ENCODE measurements around the gene ZSCAN12. TPM values are rescaled to one million over a fixed set of nuclear protein-coding genes. Genes with fewer than 3 reads are reported as not detected.
"Not testable (repeated sequence)": the region's sequence is repeated elsewhere in the genome, so short reads cannot be mapped to it uniquely, and the experiment has no call there.

ZSCAN12 gene
- total and polyA plus RNA-seq, 2 experiments from 2014 or later, result 2.0 to 7.3 TPM

DNA sequence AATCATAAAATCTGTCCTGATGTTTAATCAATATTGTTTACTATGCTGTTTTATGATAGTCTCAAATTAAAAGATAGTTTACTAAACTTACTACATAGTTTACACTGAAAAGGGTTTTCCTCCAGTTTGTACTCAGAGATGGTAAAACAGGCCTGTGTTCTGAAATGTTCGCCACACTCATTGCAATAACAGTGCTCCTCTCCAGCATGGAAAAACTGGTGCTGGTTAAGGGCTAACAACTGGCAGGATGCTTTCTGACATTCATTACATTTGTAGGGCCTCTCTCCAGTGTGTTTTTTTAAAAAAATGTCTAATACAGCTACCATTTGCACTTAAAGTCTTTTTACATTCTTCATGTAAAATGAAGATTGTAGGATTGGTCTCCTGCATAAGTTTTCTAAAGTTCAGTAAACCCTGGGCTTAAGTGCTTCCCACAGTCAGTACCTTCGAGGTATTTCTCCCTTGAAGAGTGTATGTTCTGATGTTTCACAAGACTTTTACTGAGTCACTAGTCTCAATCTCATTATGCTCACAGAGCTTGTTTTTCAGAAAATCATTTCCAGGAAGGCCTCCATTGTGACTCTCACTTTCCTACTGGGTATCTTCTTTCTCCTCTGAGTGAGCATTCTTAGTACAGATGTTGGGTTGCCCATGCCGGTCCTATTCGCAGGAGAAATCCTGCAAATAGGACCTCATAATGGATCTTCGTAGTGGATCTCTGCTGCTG, 8.7 kb upstream of the ZSCAN12 start (continued):
- TF ChIP-seq, protein P1, sequence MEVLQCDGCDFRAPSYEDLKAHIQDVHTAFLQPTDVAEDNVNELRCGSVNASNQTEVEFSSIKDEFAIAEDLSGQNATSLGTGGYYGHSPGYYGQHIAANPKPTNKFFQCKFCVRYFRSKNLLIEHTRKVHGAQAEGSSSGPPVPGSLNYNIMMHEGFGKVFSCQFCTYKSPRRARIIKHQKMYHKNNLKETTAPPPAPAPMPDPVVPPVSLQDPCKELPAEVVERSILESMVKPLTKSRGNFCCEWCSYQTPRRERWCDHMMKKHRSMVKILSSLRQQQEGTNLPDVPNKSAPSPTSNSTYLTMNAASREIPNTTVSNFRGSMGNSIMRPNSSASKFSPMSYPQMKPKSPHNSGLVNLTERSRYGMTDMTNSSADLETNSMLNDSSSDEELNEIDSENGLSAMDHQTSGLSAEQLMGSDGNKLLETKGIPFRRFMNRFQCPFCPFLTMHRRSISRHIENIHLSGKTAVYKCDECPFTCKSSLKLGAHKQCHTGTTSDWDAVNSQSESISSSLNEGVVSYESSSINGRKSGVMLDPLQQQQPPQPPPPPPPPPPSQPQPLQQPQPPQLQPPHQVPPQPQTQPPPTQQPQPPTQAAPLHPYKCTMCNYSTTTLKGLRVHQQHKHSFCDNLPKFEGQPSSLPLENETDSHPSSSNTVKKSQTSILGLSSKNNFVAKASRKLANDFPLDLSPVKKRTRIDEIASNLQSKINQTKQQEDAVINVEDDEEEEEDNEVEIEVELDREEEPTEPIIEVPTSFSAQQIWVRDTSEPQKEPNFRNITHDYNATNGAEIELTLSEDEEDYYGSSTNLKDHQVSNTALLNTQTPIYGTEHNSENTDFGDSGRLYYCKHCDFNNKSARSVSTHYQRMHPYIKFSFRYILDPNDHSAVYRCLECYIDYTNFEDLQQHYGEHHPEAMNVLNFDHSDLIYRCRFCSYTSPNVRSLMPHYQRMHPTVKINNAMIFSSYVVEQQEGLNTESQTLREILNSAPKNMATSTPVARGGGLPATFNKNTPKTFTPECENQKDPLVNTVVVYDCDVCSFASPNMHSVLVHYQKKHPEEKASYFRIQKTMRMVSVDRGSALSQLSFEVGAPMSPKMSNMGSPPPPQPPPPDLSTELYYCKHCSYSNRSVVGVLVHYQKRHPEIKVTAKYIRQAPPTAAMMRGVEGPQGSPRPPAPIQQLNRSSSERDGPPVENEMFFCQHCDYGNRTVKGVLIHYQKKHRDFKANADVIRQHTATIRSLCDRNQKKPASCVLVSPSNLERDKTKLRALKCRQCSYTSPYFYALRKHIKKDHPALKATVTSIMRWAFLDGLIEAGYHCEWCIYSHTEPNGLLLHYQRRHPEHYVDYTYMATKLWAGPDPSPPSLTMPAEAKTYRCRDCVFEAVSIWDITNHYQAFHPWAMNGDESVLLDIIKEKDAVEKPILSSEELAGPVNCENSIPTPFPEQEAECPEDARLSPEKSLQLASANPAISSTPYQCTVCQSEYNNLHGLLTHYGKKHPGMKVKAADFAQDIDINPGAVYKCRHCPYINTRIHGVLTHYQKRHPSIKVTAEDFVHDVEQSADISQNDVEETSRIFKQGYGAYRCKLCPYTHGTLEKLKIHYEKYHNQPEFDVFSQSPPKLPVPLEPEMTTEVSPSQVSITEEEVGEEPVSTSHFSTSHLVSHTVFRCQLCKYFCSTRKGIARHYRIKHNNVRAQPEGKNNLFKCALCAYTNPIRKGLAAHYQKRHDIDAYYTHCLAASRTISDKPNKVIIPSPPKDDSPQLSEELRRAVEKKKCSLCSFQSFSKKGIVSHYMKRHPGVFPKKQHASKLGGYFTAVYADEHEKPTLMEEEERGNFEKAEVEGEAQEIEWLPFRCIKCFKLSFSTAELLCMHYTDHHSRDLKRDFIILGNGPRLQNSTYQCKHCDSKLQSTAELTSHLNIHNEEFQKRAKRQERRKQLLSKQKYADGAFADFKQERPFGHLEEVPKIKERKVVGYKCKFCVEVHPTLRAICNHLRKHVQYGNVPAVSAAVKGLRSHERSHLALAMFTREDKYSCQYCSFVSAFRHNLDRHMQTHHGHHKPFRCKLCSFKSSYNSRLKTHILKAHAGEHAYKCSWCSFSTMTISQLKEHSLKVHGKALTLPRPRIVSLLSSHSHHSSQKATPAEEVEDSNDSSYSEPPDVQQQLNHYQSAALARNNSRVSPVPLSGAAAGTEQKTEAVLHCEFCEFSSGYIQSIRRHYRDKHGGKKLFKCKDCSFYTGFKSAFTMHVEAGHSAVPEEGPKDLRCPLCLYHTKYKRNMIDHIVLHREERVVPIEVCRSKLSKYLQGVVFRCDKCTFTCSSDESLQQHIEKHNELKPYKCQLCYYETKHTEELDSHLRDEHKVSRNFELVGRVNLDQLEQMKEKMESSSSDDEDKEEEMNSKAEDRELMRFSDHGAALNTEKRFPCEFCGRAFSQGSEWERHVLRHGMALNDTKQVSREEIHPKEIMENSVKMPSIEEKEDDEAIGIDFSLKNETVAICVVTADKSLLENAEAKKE (CRISPR knock-in tag; IDR thresholded peaks at IDR 0.05), result no peak
- no peak for TF ChIP-seq ZNF114 (CRISPR knock-in tag; IDR thresholded peaks at IDR 0.05)

DNA sequence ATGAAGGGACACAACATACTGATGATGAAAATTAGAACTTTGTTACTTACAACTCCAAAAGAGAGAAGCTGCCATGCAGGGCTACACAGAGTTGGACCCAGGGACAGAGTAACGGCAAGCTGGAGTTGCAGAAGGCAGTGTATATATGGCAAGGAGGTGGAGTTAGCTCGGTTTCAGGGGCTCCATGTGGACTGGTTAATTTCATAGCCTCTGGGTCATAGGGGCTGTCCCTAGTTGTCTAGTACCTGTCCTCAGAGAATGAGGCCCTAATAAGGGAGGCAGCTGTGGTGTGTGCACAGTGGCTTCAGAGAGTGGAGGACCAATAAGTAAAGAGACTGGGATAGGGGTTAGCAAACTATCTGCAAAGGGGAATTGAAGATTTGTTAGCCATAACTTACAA, 7.9 kb upstream of the ZSCAN12 start:
- no peak for TF ChIP-seq STAT1 (IDR thresholded peaks at IDR 0.05; ENCODE audit: unreplicated experiment)
- no peak for TF ChIP-seq POLR2AphosphoS5 (IDR thresholded peaks at IDR 0.05; ENCODE audit: low read depth)
- no peak for TF ChIP-seq JUNB (IDR thresholded peaks at IDR 0.05; ENCODE audit: unreplicated experiment)
- no peak for TF ChIP-seq ZNF114 (CRISPR knock-in tag; IDR thresholded peaks at IDR 0.05)
- TF ChIP-seq NANOG (IDR thresholded peaks at IDR 0.05; ENCODE audit: borderline replicate concordance), result no peak
- TF ChIP-seq, protein P2, sequence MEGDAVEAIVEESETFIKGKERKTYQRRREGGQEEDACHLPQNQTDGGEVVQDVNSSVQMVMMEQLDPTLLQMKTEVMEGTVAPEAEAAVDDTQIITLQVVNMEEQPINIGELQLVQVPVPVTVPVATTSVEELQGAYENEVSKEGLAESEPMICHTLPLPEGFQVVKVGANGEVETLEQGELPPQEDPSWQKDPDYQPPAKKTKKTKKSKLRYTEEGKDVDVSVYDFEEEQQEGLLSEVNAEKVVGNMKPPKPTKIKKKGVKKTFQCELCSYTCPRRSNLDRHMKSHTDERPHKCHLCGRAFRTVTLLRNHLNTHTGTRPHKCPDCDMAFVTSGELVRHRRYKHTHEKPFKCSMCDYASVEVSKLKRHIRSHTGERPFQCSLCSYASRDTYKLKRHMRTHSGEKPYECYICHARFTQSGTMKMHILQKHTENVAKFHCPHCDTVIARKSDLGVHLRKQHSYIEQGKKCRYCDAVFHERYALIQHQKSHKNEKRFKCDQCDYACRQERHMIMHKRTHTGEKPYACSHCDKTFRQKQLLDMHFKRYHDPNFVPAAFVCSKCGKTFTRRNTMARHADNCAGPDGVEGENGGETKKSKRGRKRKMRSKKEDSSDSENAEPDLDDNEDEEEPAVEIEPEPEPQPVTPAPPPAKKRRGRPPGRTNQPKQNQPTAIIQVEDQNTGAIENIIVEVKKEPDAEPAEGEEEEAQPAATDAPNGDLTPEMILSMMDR (conservative IDR thresholded peaks at IDR 0.05; ENCODE audit: low read depth in 2 of 2), result no peak
- TF ChIP-seq, protein P3, sequence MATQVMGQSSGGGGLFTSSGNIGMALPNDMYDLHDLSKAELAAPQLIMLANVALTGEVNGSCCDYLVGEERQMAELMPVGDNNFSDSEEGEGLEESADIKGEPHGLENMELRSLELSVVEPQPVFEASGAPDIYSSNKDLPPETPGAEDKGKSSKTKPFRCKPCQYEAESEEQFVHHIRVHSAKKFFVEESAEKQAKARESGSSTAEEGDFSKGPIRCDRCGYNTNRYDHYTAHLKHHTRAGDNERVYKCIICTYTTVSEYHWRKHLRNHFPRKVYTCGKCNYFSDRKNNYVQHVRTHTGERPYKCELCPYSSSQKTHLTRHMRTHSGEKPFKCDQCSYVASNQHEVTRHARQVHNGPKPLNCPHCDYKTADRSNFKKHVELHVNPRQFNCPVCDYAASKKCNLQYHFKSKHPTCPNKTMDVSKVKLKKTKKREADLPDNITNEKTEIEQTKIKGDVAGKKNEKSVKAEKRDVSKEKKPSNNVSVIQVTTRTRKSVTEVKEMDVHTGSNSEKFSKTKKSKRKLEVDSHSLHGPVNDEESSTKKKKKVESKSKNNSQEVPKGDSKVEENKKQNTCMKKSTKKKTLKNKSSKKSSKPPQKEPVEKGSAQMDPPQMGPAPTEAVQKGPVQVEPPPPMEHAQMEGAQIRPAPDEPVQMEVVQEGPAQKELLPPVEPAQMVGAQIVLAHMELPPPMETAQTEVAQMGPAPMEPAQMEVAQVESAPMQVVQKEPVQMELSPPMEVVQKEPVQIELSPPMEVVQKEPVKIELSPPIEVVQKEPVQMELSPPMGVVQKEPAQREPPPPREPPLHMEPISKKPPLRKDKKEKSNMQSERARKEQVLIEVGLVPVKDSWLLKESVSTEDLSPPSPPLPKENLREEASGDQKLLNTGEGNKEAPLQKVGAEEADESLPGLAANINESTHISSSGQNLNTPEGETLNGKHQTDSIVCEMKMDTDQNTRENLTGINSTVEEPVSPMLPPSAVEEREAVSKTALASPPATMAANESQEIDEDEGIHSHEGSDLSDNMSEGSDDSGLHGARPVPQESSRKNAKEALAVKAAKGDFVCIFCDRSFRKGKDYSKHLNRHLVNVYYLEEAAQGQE (IDR thresholded peaks at IDR 0.05; ENCODE audit: unreplicated experiment), result no peak
- peaks cover 7% of the 10 kb centered on the region for H3K27me3 ChIP-seq (ENCODE audit: insufficient read depth)
- no peaks in the 10 kb centered on the region for H3K4me1 ChIP-seq (ENCODE audit: insufficient read depth)
- no peaks in the 10 kb centered on the region for H3K36me3 ChIP-seq (ENCODE audit: insufficient read depth)
- Mint-ChIP-seq H3K27me3 (ENCODE audit: insufficient read depth, low read depth, poor library complexity) (peaks cover 6% of the 10 kb centered on the region), H3K36me3 (ENCODE audit: low read depth) (no peaks in the 10 kb centered on the region), H3K4me1 (no peaks in the 10 kb centered on the region), H3K9me3 (no peaks in the 10 kb centered on the region), H3K4me3 (no peak overlapping the region), H3K27ac (no peak overlapping the region)
- H2AFZ ChIP-seq, result no peak overlapping the region
- DNase-seq (ENCODE audit: low spot score) (no peak), ATAC-seq (no peak)
- no peaks in the 10 kb centered on the region for H3F3A ChIP-seq (replicated peaks; ENCODE audit: low read depth)
- H3K9me2 ChIP-seq (ENCODE audit: insufficient read depth), result no peaks in the 10 kb centered on the region
- H3K27ac ChIP-seq (ENCODE audit: low read depth), result no peak overlapping the region
- no peaks in the 10 kb centered on the region for H4K20me1 ChIP-seq (replicated peaks; ENCODE audit: insufficient read depth)
- no peak overlapping the region for H3K4me2 ChIP-seq
- H3K4me3 ChIP-seq, result no peak overlapping the region
- no peaks in the 10 kb centered on the region for H3K79me2 ChIP-seq (replicated peaks; ENCODE audit: insufficient read depth)

DNA sequence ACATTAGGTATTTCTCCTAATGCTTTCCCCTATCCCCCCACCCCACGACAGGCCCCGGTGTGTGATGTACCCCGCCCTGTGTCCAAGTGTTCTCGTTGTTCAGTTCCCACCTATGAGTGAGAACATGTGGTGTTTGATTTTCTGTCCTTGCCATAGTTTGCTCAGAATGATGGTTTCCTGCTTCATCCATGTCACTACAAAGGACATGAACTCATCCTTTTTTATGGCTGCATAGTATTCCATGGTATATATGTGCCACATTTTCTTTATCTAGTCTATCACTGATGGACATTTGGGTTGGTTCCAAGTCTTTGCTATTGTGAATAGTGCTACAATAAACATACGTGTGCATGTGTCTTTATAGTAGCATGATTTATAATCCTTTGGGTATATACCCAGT, 4.4 kb upstream of the ZSCAN12 start:
- H2AFZ ChIP-seq; H3K27ac Mint-ChIP-seq; H3K4me1 Mint-ChIP-seq; H3F3A ChIP-seq (replicated peaks; ENCODE audit: low read depth); H3K4me1 ChIP-seq (ENCODE audit: insufficient read depth); H3K36me3 Mint-ChIP-seq (ENCODE audit: low read depth); H3K4me2 ChIP-seq; H4K20me1 ChIP-seq (replicated peaks; ENCODE audit: insufficient read depth); H3K36me3 ChIP-seq (ENCODE audit: insufficient read depth); H3K27ac ChIP-seq (ENCODE audit: low read depth); H3K4me3 ChIP-seq; H3K9me2 ChIP-seq (ENCODE audit: insufficient read depth); H3K9me3 Mint-ChIP-seq; H3K79me2 ChIP-seq (replicated peaks; ENCODE audit: insufficient read depth); H3K4me3 Mint-ChIP-seq; ATAC-seq; H3K27me3 Mint-ChIP-seq (ENCODE audit: insufficient read depth, low read depth, poor library complexity); DNase-seq (ENCODE audit: low spot score): not testable (repeated sequence)
- H3K27me3 ChIP-seq (ENCODE audit: insufficient read depth), result peaks cover 29% of the 10 kb centered on the region

Measured in GM23338 (cell line).